GM19025 (cell line): ENCODE results near the gene IQCB1.
"Not testable (repeated sequence)": the region's sequence is repeated elsewhere in the genome, so short reads cannot be mapped to it uniquely, and the experiment has no call there.

Experiments
- ATAC-seq: cut with Tn5 transposase; IDR thresholded peaks from one replicate; pipeline ENCODE4 v1.9.1; 2021; ENCODE audit warnings: mild to moderate bottlenecking, low read depth, moderate library complexity; ENCODE audit not compliant: unreplicated experiment

The IQCB1 gene

DNA sequence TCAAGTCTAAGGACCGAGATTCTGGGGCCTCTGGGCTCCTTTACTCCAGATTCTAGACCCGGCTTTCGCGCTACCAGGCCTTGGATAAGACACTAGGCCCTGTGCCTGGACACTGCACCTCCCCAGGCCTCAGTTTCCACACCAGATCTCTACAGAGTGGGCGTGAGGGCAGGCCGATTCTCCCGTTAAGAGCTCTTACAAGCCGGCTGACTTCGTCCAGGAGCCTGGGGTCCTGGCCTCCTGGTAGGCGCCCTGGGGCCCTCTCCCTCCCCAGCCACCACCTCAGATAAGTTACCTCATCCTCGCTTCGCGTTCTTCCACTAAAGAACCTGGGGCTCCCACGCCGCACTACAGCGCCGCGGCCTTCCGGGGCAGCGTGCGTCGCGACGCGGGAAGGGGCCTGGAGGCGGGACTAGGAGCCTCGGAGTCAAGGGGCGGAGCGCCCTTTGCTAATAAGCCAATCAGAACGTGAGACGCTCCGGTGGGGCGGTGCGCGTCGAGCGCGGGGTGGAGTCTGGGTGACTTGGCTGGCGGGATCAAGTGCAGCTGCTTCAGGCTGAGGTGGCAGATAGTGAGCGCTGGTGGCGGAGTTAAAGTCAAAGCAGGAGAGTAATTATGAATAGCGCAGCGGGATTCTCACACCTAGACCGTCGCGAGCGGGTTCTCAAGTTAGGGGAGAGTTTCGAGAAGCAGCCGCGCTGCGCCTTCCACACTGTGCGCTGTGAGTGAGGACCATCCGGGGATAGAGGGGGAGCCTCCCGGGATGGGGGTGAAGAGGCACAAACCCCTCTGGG is at the start of gene IQCB1, which contains the start of gene EAF2:
Gene IQCB1 (minus strand): TSS at position 390 of the 794 bp plus-strand sequence. CDS start 6,100 bp downstream, outside the sequence.
Gene EAF2 (plus strand): TSS at position 539 of the 794 bp plus-strand sequence. CDS start 77 bp downstream, at position 616.
- ATAC-seq, result peak; percentile 96

DNA sequence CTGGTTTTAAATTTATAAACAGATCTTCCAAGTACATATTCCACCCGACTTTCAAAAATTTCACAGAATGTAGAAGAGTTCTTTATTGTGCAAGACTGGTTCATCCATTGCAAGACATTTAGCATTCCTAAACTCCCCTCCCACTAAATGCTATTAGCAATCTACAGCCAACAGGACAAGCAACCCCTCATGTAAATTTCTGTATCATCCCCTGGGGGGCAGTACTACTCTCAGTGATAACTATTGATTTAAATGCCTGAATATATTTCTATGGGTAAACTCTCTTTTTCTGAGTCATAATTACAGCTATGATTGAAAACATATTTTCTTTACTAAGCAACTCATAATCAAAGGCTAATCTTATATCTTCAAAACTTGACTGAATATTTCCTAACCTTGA is 48.6 kb upstream of the IQCB1 start:
- ATAC-seq, result no peak

GRCh38 chr3:121878411-121878810 is 43.6 kb upstream of the IQCB1 start:
- ATAC-seq, result no peak

GRCh38 chr3:121871430-121871829 is 36.6 kb upstream of the IQCB1 start:
- no peak for ATAC-seq

DNA sequence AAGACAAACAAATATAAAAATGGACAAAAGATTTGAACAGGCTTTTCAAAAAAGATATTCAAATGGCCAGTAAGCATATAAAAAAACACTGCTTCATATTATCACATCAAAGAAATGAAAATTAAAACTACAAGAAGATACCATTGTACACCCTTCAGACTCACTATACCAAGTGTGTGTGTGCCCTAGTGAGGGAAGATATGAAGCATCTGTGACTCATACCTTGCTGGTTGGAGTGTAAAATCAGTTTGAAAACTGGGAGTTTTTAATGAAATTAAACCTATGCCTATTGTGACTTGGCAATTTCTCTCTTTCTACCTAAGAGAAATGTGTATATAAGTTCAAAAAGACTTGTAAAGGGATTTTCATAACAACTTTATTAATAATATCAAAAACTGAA is 35.9 kb upstream of the IQCB1 start:
- no peak for ATAC-seq

- ATAC-seq, result no peak
These were observed 34.9 kb upstream of the IQCB1 start for GRCh38 chr3:121869736-121870135.

GRCh38 chr3:121863801-121864200 is 28.9 kb upstream of the IQCB1 start:
- no peak for ATAC-seq

- not testable (repeated sequence) for ATAC-seq
These were observed 28.4 kb upstream of the IQCB1 start for GRCh38 chr3:121863247-121863646.

DNA sequence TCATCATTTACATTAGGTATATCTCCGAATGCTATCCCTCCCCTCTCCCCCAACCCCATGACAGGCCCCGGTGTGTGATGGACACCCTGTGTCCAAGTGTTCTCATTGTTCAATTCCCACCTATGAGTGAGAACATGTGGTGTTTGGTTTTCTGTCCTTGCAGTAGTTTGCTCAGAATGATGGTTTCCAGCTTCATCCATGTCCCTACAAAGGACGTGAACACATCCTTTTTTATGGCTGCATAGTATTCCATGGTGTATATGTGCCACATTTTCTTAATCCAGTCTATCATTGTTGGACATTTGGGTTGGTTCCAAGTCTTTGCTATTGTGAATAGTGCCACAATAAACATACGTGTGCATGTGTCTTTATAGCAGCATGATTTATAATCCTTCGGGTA is 22.9 kb upstream of the IQCB1 start:
- not testable (repeated sequence) for ATAC-seq

DNA sequence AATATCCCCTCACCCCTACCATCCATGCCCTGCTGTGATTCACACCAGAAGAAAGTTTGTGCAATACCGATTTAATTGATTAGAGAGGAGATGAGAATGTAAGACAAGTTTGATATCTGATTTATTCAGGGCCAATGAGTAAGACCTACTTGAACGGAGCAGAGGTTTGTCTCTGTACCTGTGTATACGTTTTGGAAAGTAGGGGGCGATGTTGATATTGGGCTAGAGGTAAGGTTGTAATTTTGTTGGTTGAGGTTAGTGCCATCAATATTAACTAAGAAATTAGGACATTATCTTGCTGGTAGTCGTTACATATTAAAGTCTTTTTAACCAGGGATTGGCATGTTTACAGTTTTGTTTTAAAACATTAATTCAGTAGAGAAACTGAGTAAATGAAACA is 20.7 kb upstream of the IQCB1 start:
- no peak for ATAC-seq

DNA sequence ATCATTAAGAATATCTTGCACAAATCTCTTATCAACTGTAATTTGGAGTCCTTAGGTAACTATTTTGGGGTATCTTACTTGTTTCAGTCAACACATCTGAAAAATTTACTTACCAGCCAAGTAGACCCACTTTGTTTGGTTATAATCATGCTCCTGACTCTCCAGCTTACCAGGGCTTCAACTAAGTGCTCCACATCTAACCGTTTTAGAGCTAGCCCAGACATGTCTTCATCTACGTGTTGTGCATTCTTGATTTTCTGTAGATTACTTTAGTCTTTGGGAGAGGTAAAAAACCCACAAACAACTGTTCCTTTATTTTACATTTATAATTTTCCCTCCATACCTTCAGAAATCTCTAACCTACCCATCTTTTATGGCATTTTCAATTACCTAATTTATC is 17.4 kb upstream of the IQCB1 start:
- ATAC-seq, result no peak

DNA sequence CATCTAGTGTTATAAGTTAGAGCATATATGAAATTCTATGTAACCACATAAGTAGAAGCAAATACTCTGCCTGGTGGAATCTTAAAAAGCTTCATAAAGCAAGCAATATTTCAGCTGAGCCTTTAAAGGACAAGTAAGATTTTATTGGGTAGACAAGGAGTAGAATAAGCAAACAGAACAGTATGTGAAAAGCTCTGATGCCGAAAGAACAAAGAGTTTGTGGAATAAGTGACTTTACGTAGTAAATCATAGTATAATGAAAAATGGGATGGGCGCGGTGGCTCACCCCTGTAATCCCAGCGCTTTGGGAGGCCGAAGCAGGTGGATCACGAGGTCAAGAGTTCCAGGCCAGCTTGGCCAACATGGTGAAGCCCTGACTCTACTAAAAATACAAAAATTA is 10.0 kb upstream of the IQCB1 start:
- ATAC-seq, result no peak

GRCh38 chr3:121839962-121840361 is 5.1 kb upstream of the IQCB1 start:
- no peak for ATAC-seq

DNA sequence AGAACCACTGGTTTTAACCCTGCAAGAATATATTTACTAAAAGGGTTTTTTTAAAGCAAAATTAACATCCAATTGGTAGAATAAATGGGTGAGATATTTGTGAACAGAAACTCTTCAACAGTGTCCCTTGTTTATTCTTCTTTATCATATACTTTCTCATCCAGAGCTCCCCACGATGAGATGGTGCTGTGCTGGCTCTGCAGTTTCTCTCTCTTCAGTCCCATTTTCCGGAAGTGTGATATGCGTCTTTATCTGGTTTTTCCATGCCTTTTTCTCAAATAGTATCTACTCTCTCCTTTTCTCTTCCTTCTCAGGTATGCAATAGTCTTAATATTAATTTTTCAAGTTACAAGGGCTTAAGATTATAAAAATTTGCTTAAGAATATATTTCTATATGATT is 1.6 kb upstream of the IQCB1 start:
- no peak for ATAC-seq

DNA sequence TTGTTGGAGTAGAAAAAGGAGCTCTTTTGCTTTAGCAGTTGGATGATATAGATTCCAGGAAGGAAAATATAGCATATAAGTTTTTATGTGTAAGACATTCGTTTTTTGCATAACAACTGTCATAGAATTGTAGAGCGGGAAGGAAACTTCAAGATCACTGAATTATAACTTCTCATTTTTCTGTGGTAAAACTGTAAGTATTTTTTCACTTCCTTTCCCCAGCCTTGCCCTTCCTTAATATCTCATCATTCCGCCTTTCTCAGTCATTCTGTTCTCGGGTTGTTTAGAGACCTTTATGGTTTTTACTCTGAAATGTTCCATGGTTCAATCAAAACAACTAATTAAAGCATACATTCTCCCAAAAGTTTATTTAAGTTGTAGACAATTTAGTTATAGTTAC is 1.2 kb upstream of the IQCB1 start:
- ATAC-seq, result no peak

DNA sequence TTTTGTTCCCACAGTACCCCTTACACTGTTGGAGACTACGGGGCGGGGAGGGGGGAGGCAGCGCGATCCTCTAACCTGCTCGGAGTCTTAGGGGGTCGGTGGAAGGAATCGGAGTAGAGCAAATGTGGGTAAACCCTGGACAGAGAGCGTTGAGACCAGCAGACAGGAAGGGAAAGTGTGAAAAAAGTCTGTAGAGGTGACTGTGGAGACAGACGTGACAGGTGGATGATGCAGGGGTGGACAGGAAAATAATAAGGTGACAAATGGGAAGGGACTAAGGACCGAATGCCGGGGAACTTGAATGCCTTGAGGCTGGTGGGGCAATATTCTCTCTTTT is 573 bp upstream of the IQCB1 start:
- peak; percentile 5 for ATAC-seq

- no peak for ATAC-seq
These were observed 646 bp downstream of the IQCB1 start for GRCh38 chr3:121834157-121834670.

GRCh38 chr3:121822973-121823372 is 11.9 kb downstream of the IQCB1 start:
- ATAC-seq, result no peak

- no peak for ATAC-seq
These were observed 13.2 kb downstream of the IQCB1 start for GRCh38 chr3:121821421-121822199.

DNA sequence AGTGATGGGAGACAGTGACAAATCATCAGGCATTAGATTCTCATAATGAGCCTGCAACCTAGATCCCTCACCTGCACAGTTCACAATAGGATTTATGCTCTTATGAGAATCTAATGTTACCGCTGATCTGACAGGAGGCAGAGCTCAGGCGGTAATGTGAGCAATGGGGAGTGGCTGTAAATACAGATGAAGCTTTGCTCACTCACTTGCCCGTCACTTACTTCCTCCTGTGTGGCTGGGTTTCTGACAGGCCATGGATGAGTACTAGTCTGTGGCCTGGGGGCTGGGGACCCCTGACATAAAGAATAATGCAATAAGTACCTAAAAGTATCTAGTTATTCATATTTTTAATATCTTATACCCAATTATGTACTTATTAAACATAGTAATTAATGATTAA is 15.6 kb downstream of the IQCB1 start:
- ATAC-seq, result no peak

GRCh38 chr3:121818578-121818977 is 16.3 kb downstream of the IQCB1 start:
- no peak for ATAC-seq

DNA sequence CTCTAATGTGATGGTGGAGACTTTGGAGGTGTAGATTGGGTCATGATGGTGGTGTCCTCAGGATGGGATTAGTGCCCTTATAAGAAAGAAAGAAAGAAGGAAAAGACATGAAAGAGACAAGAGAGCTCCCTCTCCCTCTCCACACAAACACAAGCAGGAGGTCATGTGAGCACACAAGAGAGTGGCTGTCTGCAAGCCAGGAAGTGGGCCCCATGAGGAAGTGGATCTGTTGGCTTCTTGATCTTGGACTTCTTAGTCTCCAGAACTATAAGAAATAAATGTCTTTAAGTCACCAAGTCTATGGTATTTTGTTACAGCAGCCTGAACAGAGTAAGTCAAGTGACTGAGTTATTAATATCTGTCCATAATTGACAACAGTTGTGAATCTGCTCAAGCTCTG is 17.1 kb downstream of the IQCB1 start:
- ATAC-seq, result no peak
